Dermis blood vessel endothelial cell (primary cell): ENCODE results near the gene TOX2. TPM values are rescaled to one million over a fixed set of nuclear protein-coding genes. Genes with fewer than 3 reads are reported as not detected.
A peak's percentile ranks its signal among the peaks of the same experiment; 100 is the strongest.

Experiments
- DNase-seq: peaks from one replicate; pipeline ENCODE4 v3.0.0; 2010
- total RNA-seq: library from RNA; depleted of rRNA; stranded (reverse); fragments of >200 nt; gene quantifications from 2 replicates; pipeline ENCODE4 v1.2.3, GENCODE V29; 2014

The TOX2 gene
- total RNA-seq, 1 donor from 2014 or later: 1.5 TPM

DNA sequence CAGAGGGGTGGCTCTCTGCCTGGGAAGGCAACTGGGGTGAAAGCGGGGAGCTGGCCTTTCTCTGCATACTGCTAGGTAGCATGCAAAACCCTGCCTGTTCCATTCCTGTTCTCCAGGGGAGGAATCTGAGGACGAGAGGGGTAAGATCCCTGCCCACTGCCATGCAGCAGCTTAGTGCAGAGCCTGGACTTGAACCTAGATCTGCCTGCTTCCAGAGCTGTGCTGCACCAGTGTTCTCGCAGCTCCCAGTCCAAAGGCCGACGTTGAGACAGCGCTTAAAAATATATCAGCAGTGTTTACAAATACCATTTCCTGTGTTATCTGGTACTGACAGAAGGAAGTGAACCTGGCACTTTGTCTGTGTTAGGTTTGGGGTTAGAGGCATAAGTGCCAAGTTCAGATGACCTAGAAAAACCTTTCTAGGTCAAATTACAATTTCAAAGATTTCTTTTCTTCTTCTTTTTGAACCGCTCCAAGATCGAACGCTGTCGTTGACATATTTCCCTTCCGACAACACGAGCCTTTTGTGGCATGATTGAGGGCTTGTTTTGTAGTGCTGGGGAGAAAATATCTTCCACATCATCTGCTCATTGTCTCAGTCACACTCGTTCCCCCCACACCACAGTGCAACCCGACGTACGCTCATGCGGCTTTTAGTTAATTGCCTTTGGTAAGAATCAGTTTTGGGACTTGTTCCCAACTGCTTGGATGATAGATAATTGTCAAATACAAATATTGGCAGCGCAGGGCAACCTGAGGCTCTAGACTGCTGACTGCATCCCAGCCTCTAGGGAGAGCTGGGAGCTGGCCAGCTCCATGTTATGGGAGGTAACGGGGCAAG is 44.6 kb downstream of the TOX2 start:
- DNase-seq: peak; percentile 45

DNA sequence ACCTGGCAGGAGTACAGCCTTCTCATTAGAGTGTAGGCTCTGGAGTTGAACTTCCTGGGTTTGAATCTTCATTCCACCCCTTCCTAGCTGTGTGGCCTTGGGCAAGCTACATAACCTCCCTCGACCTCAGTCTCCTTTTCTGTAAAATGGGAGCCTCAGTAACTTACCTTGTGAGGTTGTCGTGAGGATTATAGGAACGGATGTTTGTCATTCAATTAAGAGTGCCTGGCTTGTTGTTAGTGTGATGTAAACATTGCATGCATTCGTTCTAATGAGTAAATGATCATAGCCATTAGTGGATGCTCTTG is 45.2 kb downstream of the TOX2 start:
- DNase-seq: no peak

DNA sequence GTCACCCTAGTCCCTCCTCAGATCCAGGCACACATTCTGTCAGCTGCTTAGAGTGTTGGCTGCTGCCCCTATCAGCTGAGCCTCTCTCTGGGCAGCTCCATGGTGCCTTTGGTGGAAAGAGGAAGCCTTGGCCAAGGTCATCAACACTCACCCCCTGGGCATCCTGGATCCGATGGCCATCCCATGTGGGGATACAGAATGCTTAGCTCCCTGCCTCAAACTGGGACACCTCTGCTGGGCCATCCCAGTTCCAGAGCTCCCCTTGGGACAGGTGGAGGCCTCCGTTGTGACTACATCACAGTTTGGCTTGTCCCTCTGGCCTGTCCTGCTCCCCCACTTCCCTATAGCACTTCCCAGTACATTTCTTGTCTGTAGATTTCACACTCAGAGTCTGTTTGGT is 45.6 kb downstream of the TOX2 start:
- DNase-seq: no peak

DNA sequence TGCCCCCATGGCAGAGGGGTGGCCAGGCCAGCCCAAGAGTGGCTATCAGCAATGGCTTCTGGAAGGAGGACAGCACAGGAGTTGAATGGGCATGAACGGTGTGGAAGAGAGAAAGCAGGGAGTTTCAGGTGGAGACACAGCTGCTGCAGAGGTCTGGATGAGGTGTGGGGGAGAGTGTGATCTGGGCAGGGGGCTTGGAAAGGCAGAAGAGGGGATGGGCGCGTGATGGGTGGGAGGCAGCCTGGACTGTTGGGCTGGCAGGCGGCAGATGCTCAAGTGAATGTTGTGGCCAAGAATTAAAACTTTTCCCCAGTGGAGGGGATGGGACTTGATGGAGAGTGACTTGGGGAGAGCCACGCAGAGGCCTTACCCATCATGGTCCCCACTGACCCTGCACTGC is 46.5 kb downstream of the TOX2 start:
- DNase-seq: no peak

DNA sequence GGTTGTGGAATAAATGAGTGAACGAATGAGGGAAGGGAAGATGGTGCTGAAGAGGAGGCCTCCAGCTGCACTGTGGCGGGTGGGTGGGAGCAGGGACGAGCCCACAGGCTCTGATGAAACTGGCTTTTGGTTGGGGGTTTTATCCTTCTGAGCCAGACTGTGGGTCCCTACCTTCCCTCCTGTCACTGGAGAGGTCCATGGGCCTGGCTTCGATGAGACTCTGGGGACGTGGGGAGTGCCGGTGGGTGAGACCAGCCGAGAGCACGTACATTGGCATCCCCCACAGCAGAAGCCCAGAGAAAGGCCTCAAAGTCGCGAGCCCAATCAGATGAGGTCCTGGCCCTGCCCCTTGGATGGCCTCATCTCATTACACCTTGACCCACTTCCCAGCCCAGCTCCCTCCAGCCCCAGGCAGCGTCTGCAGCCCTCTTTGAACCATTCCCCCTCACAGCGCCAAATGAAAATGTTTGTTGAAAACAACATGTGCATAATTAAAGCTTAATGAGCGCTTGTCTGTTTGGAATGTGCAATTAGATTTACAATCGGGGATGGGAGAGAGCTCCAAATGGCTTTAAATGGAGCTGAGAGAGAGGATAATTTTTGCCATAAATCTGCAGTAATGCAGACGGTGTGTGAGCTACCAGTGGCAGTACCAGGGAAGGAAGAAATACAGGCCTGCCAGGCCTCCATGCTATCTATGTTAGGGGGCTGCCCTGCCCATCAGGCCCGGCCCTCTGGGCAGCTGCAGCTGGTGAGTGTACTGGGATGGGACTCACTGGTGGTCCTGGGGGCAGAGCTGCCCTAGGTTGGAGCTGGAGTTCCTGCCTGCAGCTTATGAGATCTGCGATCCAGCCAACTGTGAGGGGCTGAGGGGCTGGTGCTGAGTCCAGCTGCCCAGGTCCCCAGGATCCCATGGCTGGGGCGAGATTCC is 47.2 kb downstream of the TOX2 start:
- no peak for DNase-seq

DNA sequence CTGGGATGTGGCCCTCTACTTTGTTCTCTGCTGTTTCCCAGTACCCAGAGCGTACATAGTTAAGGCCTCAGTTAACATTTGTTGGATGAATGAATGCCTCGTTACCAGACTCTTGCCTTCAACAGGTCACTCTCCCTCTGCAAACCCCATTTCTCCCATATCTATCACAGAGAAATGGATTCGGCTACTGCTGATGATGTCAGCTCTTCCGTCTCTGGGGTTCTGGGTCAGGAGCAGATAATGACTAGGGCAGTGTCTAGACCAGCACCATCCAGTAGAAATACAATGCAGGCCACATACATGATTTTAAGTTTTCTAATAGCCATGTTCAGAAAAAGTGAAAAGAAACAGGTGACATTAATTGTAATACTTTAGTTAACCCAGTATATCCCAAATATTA is 47.9 kb downstream of the TOX2 start:
- no peak for DNase-seq

DNA sequence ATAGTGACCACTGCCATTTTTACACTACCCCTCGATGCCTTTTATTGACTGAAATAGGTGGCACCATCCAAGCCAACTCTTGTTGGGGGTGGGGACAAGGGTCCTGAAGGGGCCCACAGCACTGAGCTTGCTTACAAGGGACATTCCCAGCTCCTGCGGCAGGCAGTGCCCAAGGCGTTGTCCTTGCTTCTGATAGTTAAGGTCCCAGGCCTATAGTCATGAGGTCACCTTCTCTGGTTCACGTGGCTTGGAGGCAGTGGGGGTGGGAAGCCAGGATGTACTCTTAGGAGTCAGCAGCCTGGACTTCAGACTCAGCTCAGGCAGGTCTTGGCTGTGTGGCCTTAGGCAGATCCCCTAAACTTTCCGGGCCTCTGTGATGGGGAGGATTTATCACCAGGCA is 48.6 kb downstream of the TOX2 start:
- no peak for DNase-seq

DNA sequence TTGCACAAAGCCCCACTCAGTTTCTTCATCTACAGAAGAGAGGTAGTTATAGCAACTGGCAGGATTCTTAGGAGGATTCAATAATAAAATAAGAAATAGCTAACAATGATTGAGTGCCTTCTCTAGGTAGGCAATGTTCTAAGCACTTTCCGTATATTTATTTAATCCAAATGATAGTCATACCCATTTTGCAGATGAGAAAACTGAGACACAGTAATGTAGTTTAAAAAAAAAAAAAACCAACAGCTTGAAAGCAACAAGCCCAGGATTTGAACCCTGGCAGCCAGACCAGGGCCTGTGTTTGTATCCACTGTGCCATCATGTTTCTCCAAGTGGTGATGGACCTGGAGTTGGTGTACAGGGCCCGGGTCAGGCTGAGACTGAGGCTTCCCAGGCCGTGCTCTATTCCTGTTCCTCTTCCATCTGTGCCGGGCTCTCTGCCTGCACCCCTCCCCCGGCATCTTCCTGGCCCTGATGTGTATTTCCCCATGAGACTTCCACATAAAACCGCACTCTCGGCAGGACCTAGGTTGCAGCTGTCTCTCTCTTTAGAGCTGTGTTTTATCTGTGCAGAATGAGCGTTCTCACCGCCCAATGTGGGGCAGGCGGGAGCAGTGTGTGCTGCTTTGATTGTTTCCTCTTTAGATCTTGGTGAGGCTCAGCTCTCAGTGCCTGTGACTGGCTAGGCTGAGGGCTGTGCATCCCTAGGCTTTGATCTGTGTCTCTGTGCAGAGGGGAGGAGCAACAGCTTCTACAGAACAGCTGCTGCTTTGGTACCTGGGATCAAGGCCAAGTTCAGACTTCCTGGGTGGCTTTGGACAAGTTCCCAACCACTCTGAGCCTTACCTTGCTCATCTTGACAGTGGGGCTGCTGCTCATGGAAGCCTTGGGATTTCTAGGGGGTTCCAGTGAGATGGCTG is 49.5 kb downstream of the TOX2 start:
- peak; percentile 37 for DNase-seq

DNA sequence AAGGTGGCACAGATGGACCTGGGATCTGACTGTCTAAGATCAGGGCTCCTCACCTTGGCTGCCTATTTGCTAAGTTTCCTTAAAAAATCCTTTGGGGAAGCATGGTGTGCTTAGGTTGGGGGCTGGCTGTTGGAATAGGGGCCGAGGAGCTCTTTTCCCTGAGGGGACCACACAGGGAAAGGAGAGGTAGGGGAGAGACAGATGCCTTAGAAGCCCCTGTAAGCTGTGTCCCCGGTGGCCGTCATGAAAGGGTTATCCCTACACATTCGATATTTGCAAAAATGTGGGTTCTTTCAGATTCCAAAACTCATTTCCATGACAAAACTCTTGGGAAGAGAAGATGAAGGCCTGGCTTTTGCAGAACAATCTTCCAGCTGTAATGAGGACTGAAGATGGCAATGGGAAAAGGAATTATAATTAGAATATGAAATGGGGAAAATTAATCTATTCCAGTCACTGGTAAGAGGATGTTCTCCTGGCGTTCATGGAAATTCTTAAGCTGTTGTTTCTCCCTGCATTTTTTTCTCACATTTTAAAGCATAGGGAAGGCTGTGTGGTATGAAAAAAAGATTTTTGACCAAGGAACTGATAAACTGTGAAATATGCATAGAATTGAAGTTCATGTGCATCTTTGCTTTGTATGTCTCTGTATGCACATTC is 53.8 kb downstream of the TOX2 start:
- DNase-seq: no peak

DNA sequence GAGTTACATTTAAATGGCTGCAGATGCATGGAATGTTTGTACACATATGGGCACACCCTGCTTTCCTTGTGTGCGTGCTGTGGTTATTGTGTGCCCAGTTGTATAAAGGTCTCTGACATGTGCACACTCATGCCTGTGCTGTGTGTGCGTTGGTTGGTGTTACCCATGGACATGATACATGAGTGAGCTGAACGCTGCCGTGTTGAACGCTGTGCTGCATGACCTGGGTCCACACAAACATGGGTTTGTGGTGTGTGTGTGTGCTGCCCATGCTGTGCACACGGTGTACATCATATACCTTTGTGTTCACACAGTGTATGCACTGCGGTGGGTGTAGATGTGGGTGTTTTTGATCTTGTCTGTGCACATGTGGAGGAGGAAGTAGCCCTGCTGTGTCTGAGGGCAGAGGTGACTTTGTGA is 54.4 kb downstream of the TOX2 start:
- DNase-seq: no peak

DNA sequence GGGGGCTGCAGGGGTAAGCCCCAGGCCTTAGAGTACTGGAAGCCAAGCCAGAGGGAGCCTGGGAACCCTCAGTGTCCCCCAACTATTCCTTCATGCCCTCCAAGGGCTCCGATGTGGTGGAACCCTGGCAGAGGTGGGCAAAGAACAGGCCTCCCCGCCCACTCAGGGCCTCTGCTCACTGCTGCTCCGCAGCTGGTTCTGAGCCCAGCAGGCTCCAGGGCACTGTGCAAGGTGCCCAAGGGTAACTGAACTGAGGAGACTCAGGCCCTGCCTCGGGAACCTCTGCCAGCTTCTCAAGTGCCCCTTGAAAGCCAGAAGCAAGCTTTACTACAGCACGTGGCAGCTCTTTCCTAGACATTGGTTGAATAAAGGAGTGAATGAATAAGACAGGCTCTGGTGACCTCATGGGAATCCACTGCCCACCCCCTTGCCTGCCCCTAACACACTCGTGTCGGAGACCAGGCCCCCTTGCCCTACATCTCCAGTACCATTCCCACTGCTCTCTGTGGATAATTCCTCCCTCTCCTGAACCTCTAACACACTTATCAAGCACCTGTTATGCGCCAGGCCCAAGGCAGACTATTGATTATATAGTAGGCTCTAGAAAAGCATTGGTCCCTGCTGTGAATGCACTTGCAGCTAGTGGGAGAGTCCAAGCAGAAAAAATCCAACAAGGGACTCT is 55.0 kb downstream of the TOX2 start:
- DNase-seq: no peak

DNA sequence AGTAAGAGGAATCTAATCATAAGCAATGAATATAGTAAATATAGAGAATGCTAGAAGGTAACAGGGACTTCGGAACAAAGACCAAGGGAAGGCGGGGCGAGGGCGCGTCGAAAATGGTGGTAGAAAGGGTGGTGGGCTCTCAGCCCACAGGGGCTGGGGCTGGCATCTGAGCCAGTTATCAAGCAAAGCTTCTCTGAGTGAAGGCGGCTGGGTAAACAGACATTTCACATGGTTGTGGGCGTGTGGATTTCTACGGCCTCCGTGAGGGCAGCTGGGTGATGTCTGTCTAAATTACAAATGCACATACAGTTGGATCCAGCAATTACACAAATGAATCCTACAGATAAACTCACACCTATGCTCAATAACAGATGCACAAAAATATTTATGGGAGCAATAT is 56.6 kb downstream of the TOX2 start:
- no peak for DNase-seq

DNA sequence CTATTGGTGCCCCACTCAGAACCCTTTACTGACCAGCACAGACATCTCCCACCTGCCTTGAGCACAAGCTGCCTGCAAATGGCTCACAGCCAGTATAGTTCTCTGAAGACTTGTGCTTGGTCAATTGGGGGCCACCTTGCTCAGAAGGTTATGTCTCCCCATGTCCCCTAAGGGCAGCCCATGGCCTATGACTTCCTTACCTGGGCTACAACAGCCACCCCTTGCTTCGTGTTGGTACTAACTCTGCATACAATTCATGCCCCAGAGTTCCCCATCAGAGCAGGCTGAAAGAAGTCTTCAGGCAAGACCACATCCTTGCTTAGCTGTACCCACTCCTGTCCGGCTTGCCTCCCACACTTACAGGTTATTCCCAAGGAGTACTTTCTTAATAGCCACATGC is 57.4 kb downstream of the TOX2 start:
- no peak for DNase-seq

DNA sequence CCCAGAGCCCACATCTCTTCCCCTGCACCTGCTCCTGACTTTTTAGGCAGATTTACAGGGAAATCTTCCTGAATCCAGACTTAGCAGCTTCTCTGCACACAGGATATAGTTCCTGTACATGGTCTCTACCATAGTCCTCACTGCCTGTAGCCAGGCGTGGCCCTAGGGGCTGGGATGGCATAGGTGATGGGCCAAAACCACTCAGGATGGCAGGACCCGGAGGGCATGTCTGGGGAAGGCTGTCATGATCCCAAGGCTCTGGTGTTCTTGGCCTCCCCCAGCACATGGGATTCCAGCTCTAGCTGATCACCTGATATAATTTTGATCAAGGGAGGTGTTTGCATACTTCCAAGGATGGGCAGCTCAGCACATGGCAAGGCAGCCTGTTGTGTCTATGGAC is 58.0 kb downstream of the TOX2 start:
- no peak for DNase-seq

DNA sequence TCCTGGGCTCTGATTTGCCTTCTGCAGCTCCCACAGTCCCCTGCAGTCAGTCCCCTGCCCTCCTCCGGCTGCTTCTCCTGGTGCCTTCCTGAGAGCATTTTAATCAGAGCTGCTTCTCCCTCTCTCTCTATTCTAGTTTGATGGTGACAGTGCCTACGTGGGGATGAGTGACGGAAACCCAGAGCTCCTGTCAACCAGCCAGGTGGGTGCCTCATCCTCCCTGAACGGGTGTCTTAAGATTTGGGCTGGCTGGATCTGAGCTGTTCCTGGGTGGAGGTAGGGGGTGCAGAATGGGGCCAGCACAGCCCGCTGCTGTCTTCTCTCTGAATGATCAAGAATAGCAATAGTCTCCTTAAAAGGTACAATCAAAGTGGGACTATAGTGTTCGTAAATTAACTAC is 58.6 kb downstream of the TOX2 start:
- no peak for DNase-seq

DNA sequence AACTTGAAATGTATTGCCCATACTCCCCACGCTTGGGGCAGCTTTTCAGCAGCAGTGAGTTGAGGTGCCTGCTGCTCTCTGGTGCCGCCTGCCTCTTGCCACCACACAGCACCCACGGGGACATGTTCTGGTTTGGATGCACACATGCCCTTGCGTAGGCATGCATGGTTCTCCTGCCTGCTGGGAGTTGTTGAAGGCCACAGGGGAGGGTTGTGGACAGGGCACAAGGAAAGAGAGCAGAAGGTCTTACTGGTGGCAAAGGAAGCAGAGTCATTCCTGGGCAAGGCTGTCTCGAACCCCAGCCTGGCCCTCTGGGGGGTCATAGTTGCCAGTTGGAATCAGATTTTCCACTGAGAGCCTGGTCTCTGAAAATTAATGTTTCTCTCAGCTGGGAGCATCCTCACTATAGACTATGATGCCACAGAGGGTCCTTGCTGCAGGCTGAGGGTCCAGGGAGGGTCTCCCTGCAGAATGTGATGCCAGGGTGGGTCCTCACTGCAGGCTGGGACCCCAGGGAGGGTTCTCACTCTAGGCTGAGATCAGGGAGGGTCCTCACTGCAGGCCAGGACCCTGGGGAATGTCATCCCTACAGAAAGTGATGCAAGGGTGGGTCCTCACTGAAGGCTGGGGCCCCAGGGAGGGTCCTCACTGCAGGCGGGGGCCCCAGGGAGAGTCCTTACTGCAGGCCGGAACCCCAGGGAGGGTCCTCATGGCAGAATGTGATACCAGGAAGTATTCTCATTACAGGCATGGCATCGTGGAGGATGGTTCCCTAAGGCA is 59.2 kb downstream of the TOX2 start:
- no peak for DNase-seq

DNA sequence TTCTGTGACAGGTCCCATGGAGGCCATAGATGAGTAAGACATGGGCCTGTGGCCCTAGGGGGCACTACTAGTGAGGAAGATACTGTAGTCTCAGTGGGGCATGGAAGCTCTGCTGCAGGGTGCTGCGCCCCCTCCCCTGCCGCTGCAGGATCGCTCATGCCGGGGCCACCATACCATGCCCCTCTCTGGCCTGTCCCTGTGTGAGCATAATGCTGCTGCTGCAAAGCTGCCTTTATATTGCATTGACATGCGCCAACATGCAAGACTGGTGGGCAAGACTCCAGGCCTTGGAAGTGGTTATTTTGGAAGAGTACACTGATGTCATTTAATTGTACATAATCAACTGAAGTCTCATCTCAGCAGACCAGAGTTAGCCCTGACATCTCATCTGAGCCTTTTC is 60.0 kb downstream of the TOX2 start:
- no peak for DNase-seq

DNA sequence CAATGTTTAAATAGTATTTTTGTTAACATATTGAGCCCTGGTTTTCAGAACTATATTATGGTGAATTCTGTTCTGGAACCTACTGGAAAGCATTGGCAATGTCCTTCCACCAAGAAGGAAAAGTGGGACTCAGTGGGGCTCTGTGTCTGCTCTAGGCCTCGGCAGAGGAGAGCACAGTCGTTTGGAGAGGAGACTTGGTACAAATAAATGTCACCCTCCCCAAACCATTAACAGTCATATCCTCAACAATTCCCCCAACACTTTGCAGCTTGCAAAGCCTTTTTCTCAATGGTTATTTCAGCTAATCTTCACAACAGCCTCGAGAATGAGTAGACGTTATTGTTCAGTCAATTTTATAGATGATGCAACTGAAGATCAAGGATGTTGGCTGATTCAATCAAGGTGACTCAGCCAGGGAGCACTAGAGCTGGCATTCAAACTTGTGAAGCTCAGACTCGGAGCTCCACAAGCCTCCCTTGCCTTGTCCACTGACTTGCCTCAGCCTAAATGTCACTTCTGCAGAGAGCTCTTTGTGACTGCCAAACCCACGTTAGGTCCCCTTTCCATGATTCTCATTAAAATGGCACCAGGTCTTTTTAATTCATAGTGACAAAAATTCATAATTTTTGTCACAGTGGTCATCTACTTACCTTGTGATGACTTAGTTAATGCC is 60.6 kb downstream of the TOX2 start:
- DNase-seq: peak; percentile 58

DNA sequence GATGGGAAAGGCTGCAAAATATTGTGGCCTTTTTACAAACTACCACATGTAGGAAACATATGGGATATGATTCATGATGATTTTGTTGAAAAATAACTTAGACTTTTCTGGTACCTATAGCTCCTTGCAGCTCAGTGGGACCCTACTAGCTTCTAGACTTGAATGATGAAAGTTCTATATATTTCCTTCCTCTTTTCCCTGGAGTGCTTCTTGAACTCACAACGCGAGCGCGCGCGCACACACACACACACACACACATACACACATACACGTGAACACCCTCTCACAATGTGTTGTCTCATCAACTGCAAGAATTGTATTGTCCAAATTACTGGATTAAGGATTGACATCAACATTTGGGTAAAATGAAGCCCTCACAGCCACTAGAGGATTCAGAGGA is 61.9 kb downstream of the TOX2 start:
- DNase-seq: no peak

DNA sequence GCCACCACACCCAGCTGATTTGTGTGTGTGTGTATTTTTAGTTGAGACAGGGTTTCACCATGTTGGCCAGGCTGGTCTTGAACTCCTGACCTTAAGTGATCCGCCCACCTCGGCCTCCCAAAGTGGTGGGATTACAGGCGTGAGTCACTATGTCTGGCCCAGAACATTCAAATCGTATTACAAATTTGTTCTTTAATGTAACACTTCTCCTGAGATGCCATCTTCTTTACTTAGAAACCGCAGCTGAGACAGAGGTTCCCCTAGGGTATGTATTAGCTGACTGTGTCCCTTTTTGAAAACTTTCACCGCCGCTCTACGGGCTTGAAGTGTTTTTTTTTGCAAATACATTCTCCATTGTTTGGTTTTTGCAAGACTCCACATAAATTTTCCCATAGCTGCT is 62.6 kb downstream of the TOX2 start:
- DNase-seq: no peak
